ENCODE measurements around the gene MYPN.

Gene MYPN

DNA sequence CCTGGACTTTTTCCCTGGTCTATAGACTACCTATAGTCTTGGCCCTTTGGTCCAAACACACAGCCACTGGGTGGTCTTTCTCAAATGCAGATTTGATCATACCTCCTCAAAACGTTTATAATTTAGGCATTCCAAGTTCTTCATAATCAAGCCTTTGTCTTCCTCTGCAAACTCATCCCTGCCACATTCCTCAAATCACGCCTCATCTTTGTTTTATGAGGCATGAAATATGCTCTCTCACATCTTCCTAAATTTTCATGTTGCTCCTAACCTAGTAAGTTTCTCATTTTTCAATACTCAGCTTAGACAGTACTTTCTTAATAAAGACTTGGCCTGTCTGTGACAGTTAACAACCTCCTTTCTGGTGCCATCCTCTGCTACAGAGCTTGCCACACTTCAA, 23.3 kb upstream of the MYPN start:
- TF ChIP-seq, protein P1, sequence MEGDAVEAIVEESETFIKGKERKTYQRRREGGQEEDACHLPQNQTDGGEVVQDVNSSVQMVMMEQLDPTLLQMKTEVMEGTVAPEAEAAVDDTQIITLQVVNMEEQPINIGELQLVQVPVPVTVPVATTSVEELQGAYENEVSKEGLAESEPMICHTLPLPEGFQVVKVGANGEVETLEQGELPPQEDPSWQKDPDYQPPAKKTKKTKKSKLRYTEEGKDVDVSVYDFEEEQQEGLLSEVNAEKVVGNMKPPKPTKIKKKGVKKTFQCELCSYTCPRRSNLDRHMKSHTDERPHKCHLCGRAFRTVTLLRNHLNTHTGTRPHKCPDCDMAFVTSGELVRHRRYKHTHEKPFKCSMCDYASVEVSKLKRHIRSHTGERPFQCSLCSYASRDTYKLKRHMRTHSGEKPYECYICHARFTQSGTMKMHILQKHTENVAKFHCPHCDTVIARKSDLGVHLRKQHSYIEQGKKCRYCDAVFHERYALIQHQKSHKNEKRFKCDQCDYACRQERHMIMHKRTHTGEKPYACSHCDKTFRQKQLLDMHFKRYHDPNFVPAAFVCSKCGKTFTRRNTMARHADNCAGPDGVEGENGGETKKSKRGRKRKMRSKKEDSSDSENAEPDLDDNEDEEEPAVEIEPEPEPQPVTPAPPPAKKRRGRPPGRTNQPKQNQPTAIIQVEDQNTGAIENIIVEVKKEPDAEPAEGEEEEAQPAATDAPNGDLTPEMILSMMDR (IDR thresholded peaks at IDR 0.05; ENCODE audit: low read depth, low read length), result no peak
- DNase-seq (ENCODE audit: extremely low read depth, low read depth), result no peak

DNA sequence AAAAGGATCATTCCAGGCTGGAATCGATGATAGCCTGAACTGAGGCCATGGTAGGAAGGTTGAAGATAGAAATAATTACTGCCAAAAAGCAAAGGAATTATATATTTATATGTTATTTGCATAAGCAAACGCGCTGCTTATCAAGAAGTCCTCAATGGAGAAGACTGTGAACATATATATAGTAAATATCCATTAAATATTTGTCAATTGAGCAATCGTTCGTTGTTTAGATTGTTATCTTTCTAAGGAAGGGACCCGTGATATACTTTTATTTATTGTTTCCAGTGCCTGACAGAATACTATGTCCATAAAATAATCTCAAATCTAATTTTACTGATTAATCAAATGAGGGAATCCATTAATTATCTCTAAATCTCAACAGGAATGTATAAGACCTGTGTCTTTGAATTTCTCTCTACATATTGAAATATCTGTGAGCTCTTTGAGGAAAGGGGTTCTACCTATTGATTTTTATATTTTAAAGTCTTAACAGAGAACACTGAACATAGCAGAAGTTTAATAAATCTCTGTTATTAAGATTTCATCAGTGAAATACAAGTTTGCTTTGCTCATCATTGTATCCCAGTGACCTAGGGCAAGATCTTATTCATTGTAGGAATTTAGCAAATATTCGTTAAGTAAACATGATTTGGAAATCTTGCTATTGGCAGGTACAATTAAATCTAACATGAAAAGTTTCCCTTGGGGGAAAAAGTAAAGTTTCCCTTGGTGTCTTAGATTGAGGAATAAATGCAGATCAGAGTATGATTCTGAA, 22.2 kb upstream of the MYPN start:
- DNase-seq (ENCODE audit: extremely low read depth, low read depth), result no peak
- TF ChIP-seq, protein P1 (IDR thresholded peaks at IDR 0.05; ENCODE audit: low read depth, low read length), result no peak

DNA sequence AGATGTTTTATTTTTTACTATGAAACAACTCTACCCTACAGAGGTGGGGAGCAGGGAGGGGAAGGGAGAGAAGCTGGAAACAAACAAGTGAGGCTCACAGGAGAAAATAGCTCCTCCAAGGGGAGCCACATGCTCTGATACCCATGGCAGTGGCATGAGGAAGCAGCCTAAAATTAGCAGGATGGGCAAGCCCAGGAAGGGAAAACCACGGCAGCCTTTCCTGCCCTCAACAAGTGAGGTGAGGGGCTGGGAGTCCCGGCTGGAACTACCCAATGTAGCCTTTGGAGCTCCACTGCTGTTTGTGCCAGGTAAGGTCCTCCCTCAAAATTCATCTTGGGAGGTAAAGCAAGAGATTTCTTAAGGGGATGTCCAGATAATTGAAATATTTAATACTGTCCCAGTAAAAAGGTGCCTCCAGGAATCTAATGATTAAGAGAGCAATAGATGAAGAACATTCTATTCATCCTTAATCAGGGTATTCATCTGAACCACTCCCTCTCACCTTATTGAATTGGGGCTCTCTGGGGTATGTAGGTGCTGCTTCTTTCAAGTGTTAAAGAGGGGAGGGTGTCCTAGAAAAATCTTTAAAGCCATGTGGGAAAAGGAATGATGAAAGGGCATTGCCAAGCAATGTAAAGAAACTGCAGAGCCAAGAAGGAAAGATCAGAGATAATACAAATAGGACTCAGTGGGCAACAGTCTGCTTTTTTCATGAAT, 21.4 kb upstream of the MYPN start:
- DNase-seq (ENCODE audit: extremely low read depth, low read depth), result no peak
- TF ChIP-seq, protein P1 (IDR thresholded peaks at IDR 0.05; ENCODE audit: low read depth, low read length), result no peak

DNA sequence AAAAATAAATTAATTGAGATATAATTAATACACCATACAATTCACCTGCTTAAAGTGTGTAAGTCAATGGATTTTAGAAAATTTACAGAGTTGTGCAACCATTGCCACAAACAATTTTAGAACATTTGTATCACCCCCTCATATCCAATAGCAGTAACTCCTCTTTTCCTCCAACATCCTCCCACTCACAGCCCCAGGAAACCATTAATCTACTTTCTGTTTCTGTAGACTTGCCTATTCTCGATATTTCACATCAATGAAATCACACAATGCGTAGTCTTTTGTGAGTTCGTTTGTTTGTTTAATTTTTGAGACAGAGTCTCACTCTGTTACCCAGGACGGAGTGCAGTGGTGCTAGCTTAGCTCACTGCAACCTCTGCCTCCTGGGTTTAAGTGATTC, 20.5 kb upstream of the MYPN start:
- TF ChIP-seq, protein P1 (IDR thresholded peaks at IDR 0.05; ENCODE audit: low read depth, low read length), result no peak
- no peak for DNase-seq (ENCODE audit: extremely low read depth, low read depth)

DNA sequence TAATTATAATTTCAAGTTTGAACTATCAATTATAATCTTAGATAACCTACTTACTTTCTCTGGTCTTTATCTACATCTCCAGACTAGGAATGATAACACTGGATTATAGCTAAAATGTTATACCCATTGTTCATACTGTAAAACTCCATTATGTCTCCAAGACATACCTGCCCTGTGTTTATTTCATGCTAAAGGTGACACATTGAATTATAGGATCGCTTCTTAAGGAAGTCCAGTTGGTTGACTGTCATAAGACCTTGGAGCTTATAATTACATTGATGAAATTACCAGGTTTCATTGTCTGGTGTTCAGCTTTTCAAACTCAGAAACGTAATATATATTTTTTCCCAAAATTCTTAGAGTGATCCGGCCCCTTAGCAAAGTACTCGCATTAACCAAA, 18.7 kb upstream of the MYPN start:
- TF ChIP-seq, protein P1 (IDR thresholded peaks at IDR 0.05; ENCODE audit: low read depth, low read length), result no peak

DNA sequence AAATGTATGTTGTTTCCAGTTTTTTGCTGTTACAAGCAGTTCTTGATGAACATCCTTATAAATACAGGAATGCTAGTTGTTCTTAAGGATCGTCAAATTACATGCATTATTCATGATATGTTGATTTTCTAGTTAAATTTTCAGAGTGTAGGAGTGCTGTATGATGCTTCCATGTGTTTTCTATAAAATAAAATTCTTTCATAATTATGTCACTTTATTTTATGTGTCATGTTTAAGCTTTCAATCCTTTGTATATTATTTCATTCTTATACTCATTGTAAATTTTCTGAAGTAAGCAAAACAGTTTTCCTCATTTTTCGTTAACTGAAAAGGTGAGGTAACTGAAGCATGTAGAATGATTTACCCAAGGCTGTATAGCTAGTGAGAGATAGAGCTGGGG, 16.8 kb upstream of the MYPN start:
- DNase-seq (ENCODE audit: extremely low read depth, low read depth), result no peak
- TF ChIP-seq, protein P1 (IDR thresholded peaks at IDR 0.05; ENCODE audit: low read depth, low read length), result no peak

More for the DNA sequence above, 18.7 kb upstream of the MYPN start:
- no peak for DNase-seq (ENCODE audit: extremely low read depth, low read depth)

DNA sequence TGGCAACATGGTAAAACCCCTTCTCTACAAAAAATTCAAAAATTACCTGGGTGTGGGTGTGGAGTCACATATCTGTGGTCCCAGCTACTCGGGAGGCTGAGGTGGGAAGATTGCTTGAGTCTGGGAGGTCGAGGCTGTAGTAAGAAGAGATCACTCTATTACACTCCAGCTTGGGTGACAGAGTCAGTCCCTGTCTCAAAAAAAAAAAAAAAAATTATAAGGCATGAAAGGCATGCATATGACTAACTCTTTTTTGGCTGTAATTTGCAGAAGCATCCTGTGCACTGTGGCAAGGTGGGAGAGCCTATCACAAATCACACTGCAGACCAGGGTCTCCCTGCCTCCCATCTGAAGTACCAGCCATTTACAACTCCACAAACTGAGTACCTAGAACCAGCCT, 14.1 kb upstream of the MYPN start:
- TF ChIP-seq, protein P1 (IDR thresholded peaks at IDR 0.05; ENCODE audit: low read depth, low read length), result no peak
- DNase-seq (ENCODE audit: extremely low read depth, low read depth), result no peak

All from AG09319 (cell line).